Myocyte (in vitro differentiated cells): ENCODE results near the gene ARHGAP26. TPM values are rescaled to one million over a fixed set of nuclear protein-coding genes. Genes with fewer than 3 reads are reported as not detected.
A peak's percentile ranks its signal among the peaks of the same experiment; 100 is the strongest.

Experiments used
- DNase-seq: peaks from one replicate; pipeline ENCODE4 v3.0.0-alpha.2; 2012; ENCODE audit warnings: low read depth
- total RNA-seq: library from RNA; depleted of rRNA; stranded (reverse); fragments of >200 nt; gene quantifications from 2 replicates; pipeline ENCODE4 v1.2.3, GENCODE V29; 2014

The ARHGAP26 gene
- total RNA-seq, 1 donor from 2014 or later: 2.8 TPM

GRCh38 chr5:143173139-143173889 lies 403.1 kb downstream of the ARHGAP26 start:
- no peak for DNase-seq

GRCh38 chr5:143174714-143175398 lies 404.7 kb downstream of the ARHGAP26 start:
- peak; percentile 63 for DNase-seq

- DNase-seq: peak; percentile 69
These were observed 405.9 kb downstream of the ARHGAP26 start for GRCh38 chr5:143176048-143176447.

GRCh38 chr5:143177263-143177983 lies 407.2 kb downstream of the ARHGAP26 start:
- peak; percentile 89 for DNase-seq

GRCh38 chr5:143179126-143179740 lies 409.1 kb downstream of the ARHGAP26 start:
- DNase-seq: no peak

- no peak for DNase-seq
These were observed 410.6 kb downstream of the ARHGAP26 start for GRCh38 chr5:143180751-143181150.

GRCh38 chr5:143181173-143181572 lies 411.0 kb downstream of the ARHGAP26 start:
- no peak for DNase-seq

GRCh38 chr5:143182106-143182505 lies 411.9 kb downstream of the ARHGAP26 start:
- DNase-seq: no peak

- DNase-seq: peak; percentile 93
These were observed 413.0 kb downstream of the ARHGAP26 start for GRCh38 chr5:143182901-143183820.

- no peak for DNase-seq
These were observed 413.8 kb downstream of the ARHGAP26 start for GRCh38 chr5:143183989-143184388.

- no peak for DNase-seq
These were observed 416.4 kb downstream of the ARHGAP26 start for GRCh38 chr5:143186623-143187022.

GRCh38 chr5:143187495-143187894 lies 417.3 kb downstream of the ARHGAP26 start:
- peak; percentile 23 for DNase-seq

- no peak for DNase-seq
These were observed 417.9 kb downstream of the ARHGAP26 start for GRCh38 chr5:143188083-143188482.

- no peak for DNase-seq
These were observed 418.5 kb downstream of the ARHGAP26 start for GRCh38 chr5:143188692-143189091.

- DNase-seq: no peak
These were observed 420.2 kb downstream of the ARHGAP26 start for GRCh38 chr5:143190260-143190810.

- no peak for DNase-seq
These were observed 421.5 kb downstream of the ARHGAP26 start for GRCh38 chr5:143191720-143192119.

GRCh38 chr5:143192191-143192900 lies 422.2 kb downstream of the ARHGAP26 start:
- DNase-seq: no peak

GRCh38 chr5:143194206-143194605 lies 424.0 kb downstream of the ARHGAP26 start:
- DNase-seq: no peak

GRCh38 chr5:143194713-143195112 lies 424.5 kb downstream of the ARHGAP26 start:
- no peak for DNase-seq
